Measurements from ENCODE around the gene CSRP3. TPM values are rescaled to one million over a fixed set of nuclear protein-coding genes. Genes with fewer than 3 reads are reported as not detected.

Gene CSRP3
- total RNA-seq, 4 donors from 2014 or later, result 2.2 to 300 (median 89.5) TPM

GRCh38 chr11:19216709-19217374 lies 15.1 kb upstream of the CSRP3 start:
- H3K27ac ChIP-seq, result peak overlapping the region in 1 of 4 donors; percentile 94
- intact Hi-C loops (cut with DNase I; ENCODE audit: low total_unique reads) (no loop called here), in situ Hi-C loops (cut with MboI; ENCODE audit: low sequenced_read_pairs in 4 of 4) (no loop called here)
- no peaks in the 10 kb centered on the region for H3K9me3 ChIP-seq
- TF ChIP-seq POLR2A (IDR thresholded peaks at IDR 0.05) (no peak), CTCF (IDR thresholded peaks at IDR 0.05 in 4 of 5, conservative IDR thresholded peaks at IDR 0.05 in 1 of 5) (no peak)
- ATAC-seq, result no peak
- H3K4me1 ChIP-seq, result peaks cover 37 to 45% of the 10 kb centered on the region in 2 donors
- no peaks in the 10 kb centered on the region for H3K27me3 ChIP-seq
- no peak overlapping the region for H3K4me3 ChIP-seq
- DNase-seq, result no peak
- H3K36me3 ChIP-seq, result no peaks in the 10 kb centered on the region

GRCh38 chr11:19216021-19216420 lies 14.2 kb upstream of the CSRP3 start:
- Histone ChIP-seq H3K4me3 (no peak overlapping the region), H3K27ac (no peak overlapping the region), H3K27me3 (no peaks in the 10 kb centered on the region), H3K36me3 (no peaks in the 10 kb centered on the region), H3K9me3 (no peaks in the 10 kb centered on the region), H3K4me1 (peaks cover 29 to 38% of the 10 kb centered on the region in 2 donors)
- intact Hi-C loops (cut with DNase I; ENCODE audit: low total_unique reads) (no loop called here), in situ Hi-C loops (cut with MboI; ENCODE audit: low sequenced_read_pairs in 4 of 4) (no loop called here)
- DNase-seq (no peak), ATAC-seq (no peak)
- TF ChIP-seq POLR2A (IDR thresholded peaks at IDR 0.05), result no peak
- TF ChIP-seq CTCF (IDR thresholded peaks at IDR 0.05 in 4 of 5, conservative IDR thresholded peaks at IDR 0.05 in 1 of 5), result no peak

- DNase-seq, result no peak
- Histone ChIP-seq H3K27ac (no peak overlapping the region), H3K4me3 (no peak overlapping the region), H3K36me3 (no peaks in the 10 kb centered on the region), H3K4me1 (peaks cover 9 to 12% of the 10 kb centered on the region in 2 donors), H3K9me3 (no peaks in the 10 kb centered on the region), H3K27me3 (no peaks in the 10 kb centered on the region)
- in situ Hi-C loops (cut with MboI; ENCODE audit: low sequenced_read_pairs in 4 of 4) (no loop called here), intact Hi-C loops (cut with DNase I; ENCODE audit: low total_unique reads) (no loop called here)
- TF ChIP-seq CTCF (IDR thresholded peaks at IDR 0.05 in 4 of 5, conservative IDR thresholded peaks at IDR 0.05 in 1 of 5), result no peak
- no peak for TF ChIP-seq POLR2A (IDR thresholded peaks at IDR 0.05)
- ATAC-seq, result peak; percentile 57 to 78
Measured at GRCh38 chr11:19209617-19210370, 8.0 kb upstream of the CSRP3 start.

GRCh38 chr11:19208959-19209546 lies 7.3 kb upstream of the CSRP3 start:
- no peak for DNase-seq
- intact Hi-C loops (cut with DNase I; ENCODE audit: low total_unique reads), result no loop called here
- TF ChIP-seq POLR2A (IDR thresholded peaks at IDR 0.05) (no peak), CTCF (IDR thresholded peaks at IDR 0.05 in 4 of 5, conservative IDR thresholded peaks at IDR 0.05 in 1 of 5) (no peak)
- no peak for ATAC-seq
- no peaks in the 10 kb centered on the region for H3K36me3 ChIP-seq
- no peaks in the 10 kb centered on the region for H3K9me3 ChIP-seq
- H3K4me1 ChIP-seq, result peaks cover 9 to 12% of the 10 kb centered on the region in 2 donors
- H3K4me3 ChIP-seq, result no peak overlapping the region
- H3K27me3 ChIP-seq, result no peaks in the 10 kb centered on the region
- no peak overlapping the region for H3K27ac ChIP-seq
- in situ Hi-C loops (cut with MboI; ENCODE audit: low sequenced_read_pairs in 4 of 4), result no loop called here

Data from gastrocnemius medialis (tissue), 4 donors.